AG04450 (cell line): Measurements from ENCODE around the gene MBD5. TPM values are rescaled to one million over a fixed set of nuclear protein-coding genes. Genes with fewer than 3 reads are reported as not detected.
A peak's percentile ranks its signal among the peaks of the same experiment; 100 is the strongest.

Experiments
- CTCF ChIA-PET: fragments of 300-600, 350-600 bp; formaldehyde crosslinking; extraction: SDS; loops from one replicate; lab custom pipeline; 2022; ENCODE audit warnings: antibody characterized with exemption, inconsistent platforms; lab: Charles Lee
- POLR2A ChIA-PET: fragments of 350-600 bp; formaldehyde crosslinking; extraction: SDS; loops from one replicate; lab custom pipeline; 2021; ENCODE audit warnings: antibody characterized with exemption, inconsistent platforms; lab: Yijun Ruan, JAX
- DNase-seq: peaks from one replicate; pipeline ENCODE4 v3.0.0-alpha.2; 2011; ENCODE audit warnings: low read depth, low spot score
- H3K27ac ChIP-seq: one replicate; pipeline ENCODE4 v1.5.1; 2012; ENCODE audit warnings: low read depth, low read length, control low read depth
- H3K27me3 ChIP-seq: one replicate; pipeline ENCODE4 v1.6.0; 2012; ENCODE audit warnings: low read length; ENCODE audit not compliant: control insufficient read depth, insufficient read depth
- H3K4me3 ChIP-seq: 2 replicates; pipeline ENCODE4 v1.5.1; 2011; ENCODE audit warnings: mild to moderate bottlenecking, low read depth, low read length, control low read depth
- H3K9me3 ChIP-seq: 2 replicates; pipeline ENCODE4 v1.5.1; 2012; ENCODE audit warnings: low read length; ENCODE audit not compliant: control insufficient read depth, insufficient read depth
- polyA plus RNA-seq: library from polyadenylated mRNA; depleted of rRNA; stranded (reverse); fragments of >200 nt; gene quantifications from 2 replicates; pipeline ENCODE4 v1.2.3, GENCODE V29; 2011
- TF ChIP-seq, protein P1 (sequence below): IDR thresholded peaks from 2 replicates; pipeline ENCODE4 v1.5.1; 2011; ENCODE audit warnings: low read depth, low read length, control low read depth, inconsistent platforms

The MBD5 gene
- polyA plus RNA-seq, 1 experiment: 40.4 TPM

DNA sequence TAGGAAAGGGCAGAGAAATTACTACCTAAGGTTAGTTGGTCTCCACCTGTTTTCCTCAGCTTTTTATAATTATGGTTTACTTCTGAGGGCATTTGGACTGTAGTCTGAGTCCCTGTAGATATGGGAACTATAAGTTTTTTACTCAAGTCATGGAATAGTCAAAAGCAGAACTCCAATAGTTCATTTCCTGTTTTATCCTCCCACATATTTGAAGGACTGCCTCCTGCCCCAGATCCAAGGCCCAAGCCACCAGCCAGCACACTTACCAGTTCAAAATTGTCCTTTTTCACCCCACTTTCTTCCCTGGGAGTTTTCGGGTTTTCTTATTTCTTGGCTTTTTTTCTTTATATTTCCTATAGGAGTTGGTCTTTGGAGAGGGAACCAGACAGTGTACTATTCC is 164.1 kb downstream of the MBD5 start:
- Histone ChIP-seq H3K27me3 (no peaks in the 10 kb centered on the region), H3K4me3 (no peak overlapping the region), H3K27ac (no peak overlapping the region), H3K9me3 (no peaks in the 10 kb centered on the region)
- TF ChIP-seq, protein P1, sequence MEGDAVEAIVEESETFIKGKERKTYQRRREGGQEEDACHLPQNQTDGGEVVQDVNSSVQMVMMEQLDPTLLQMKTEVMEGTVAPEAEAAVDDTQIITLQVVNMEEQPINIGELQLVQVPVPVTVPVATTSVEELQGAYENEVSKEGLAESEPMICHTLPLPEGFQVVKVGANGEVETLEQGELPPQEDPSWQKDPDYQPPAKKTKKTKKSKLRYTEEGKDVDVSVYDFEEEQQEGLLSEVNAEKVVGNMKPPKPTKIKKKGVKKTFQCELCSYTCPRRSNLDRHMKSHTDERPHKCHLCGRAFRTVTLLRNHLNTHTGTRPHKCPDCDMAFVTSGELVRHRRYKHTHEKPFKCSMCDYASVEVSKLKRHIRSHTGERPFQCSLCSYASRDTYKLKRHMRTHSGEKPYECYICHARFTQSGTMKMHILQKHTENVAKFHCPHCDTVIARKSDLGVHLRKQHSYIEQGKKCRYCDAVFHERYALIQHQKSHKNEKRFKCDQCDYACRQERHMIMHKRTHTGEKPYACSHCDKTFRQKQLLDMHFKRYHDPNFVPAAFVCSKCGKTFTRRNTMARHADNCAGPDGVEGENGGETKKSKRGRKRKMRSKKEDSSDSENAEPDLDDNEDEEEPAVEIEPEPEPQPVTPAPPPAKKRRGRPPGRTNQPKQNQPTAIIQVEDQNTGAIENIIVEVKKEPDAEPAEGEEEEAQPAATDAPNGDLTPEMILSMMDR: no peak
- CTCF ChIA-PET: no interaction called here
- DNase-seq: no peak
- POLR2A ChIA-PET: no interaction called here

DNA sequence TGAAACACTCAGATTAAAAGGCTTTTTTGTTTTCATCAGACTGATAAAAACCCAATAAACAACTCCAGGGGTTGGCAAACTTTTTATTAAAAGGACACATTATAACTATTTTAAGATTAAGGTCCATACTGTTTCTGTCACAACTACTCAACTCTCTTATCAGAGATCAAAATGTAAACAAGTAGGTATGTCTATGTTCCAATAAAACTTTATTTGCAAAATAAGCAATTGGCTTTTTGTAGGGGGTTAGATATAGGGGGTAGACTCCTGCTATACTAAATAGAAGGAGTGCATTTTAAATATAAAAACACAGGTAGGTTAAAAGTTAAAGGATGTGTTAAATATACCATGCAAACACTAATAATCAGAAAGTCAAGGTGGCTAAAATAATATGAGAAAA is 174.0 kb downstream of the MBD5 start:
- no peak overlapping the region for H3K27ac ChIP-seq
- no peak for DNase-seq
- ChIA-PET POLR2A (no interaction called here), CTCF (no interaction called here)
- H3K9me3 ChIP-seq: no peaks in the 10 kb centered on the region
- no peak overlapping the region for H3K4me3 ChIP-seq
- H3K27me3 ChIP-seq: no peaks in the 10 kb centered on the region
- TF ChIP-seq, protein P1: no peak

- Histone ChIP-seq H3K4me3 (no peak overlapping the region), H3K9me3 (no peaks in the 10 kb centered on the region; the same call in 1 of the 2 replicates), H3K27me3 (no peaks in the 10 kb centered on the region), H3K27ac (no peak overlapping the region)
- CTCF ChIA-PET: interaction anchor here (0.9 to 2.5 kb wide), 2 partner anchors 208 to 213 kb away, joined by 3 to 10 read pairs; no protein-coding TSS in a partner anchor
- POLR2A ChIA-PET: no interaction called here
- DNase-seq: no peak
- TF ChIP-seq, protein P1: peak; percentile 40
Observed at GRCh38 chr2:148201075-148202004, 180.4 kb downstream of the MBD5 start.

DNA sequence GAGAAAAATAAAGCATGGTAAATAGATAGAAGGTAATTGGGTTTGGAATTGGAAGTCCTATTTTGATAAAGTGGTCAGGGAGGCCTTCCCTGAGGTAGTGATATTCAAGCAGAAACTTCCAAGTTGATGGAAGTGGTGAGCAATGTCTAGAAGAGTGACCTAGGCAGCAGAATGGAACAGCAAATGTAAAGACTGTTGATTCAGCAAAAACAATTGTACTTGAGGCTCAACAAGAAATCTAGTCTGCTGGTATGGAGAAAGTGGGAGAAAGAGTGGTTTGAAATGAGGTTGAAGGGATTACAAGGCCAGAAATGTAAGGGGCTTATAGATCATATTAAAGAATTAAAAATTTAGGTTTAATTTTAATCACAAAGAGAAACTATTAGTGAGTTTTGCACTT is 181.3 kb downstream of the MBD5 start:
- DNase-seq: no peak
- Histone ChIP-seq H3K27me3 (no peaks in the 10 kb centered on the region), H3K4me3 (no peak overlapping the region), H3K27ac (no peak overlapping the region), H3K9me3 (no peaks in the 10 kb centered on the region; the same call in 1 of the 2 replicates)
- TF ChIP-seq, protein P1: no peak
- POLR2A ChIA-PET: interaction anchor here (0.6 kb wide), 1 partner anchor 41 kb away, joined by 3 read pairs; no protein-coding TSS in a partner anchor
- CTCF ChIA-PET: interaction anchor here (0.9 to 2.5 kb wide), 2 partner anchors 209 to 214 kb away, joined by 3 to 10 read pairs; no protein-coding TSS in a partner anchor

GRCh38 chr2:148207111-148207510 is 186.2 kb downstream of the MBD5 start:
- Histone ChIP-seq H3K27me3 (no peaks in the 10 kb centered on the region), H3K4me3 (no peak overlapping the region), H3K9me3 (no peaks in the 10 kb centered on the region), H3K27ac (no peak overlapping the region)
- DNase-seq: no peak
- CTCF ChIA-PET: interaction anchor here (1.0 kb wide), 1 partner anchor 302 kb away, joined by 4 read pairs; no protein-coding TSS in a partner anchor
- TF ChIP-seq, protein P1: no peak
- POLR2A ChIA-PET: no interaction called here
